KMS-11 (cell line): ENCODE data around the gene NTM.

Source experiments
- H2AFZ ChIP-seq: fragments of 200-600 bp; sonication (generic); 2 replicates; pipeline ENCODE4 v1.6.1; 2016; ENCODE audit warnings: antibody characterized with exemption, mixed run types, low read depth
- H3K27ac ChIP-seq: fragments of 200-600 bp; sonication (generic); 2 replicates; pipeline ENCODE4 v1.6.1; 2016; ENCODE audit warnings: mild to moderate bottlenecking, mixed run types
- H3K27me3 ChIP-seq: fragments of 200-600 bp; sonication (generic); 2 replicates; pipeline ENCODE4 v1.6.1; 2017; ENCODE audit warnings: mild to moderate bottlenecking, low read depth, mixed run types, moderate library complexity; ENCODE audit not compliant: insufficient read depth
- H3K36me3 ChIP-seq: fragments of 200-600 bp; sonication (generic); 2 replicates; pipeline ENCODE4 v1.6.1; 2017; ENCODE audit warnings: mild to moderate bottlenecking, mixed run types; ENCODE audit not compliant: insufficient read depth
- H3K4me1 ChIP-seq: fragments of 200-600 bp; sonication (generic); 2 replicates; pipeline ENCODE4 v1.6.1; 2016; ENCODE audit warnings: mild to moderate bottlenecking, low read depth, mixed run types; ENCODE audit not compliant: poor library complexity, severe bottlenecking
- H3K4me2 ChIP-seq: fragments of 200-600 bp; sonication (generic); 2 replicates; pipeline ENCODE4 v1.7.0; 2016; ENCODE audit warnings: mild to moderate bottlenecking, mixed run types
- H3K4me3 ChIP-seq: fragments of 200-600 bp; sonication (generic); IDR thresholded peaks from 2 replicates; pipeline ENCODE4 v1.6.1; 2017; ENCODE audit warnings: low read depth, low read length, mixed read lengths; ENCODE audit not compliant: insufficient read depth
- H3K79me2 ChIP-seq: fragments of 200-600 bp; sonication (generic); 2 replicates; pipeline ENCODE4 v1.6.1; 2016; ENCODE audit warnings: low read depth, mixed run types; ENCODE audit not compliant: insufficient read depth
- H3K9ac ChIP-seq: fragments of 200-600 bp; sonication (generic); 2 replicates; pipeline ENCODE4 v1.6.1; 2016; ENCODE audit warnings: mild to moderate bottlenecking, mixed run types
- H4K20me1 ChIP-seq: fragments of 200-600 bp; sonication (generic); 2 replicates; pipeline ENCODE4 v1.6.1; 2016; ENCODE audit warnings: mild to moderate bottlenecking, mixed run types; ENCODE audit not compliant: insufficient read depth
- TF ChIP-seq, protein P1 (sequence below): fragments of 200-600 bp; sonication (generic); conservative IDR thresholded peaks from 2 replicates; pipeline ENCODE4 v1.6.1; 2017; ENCODE audit warnings: low read depth, mild to moderate bottlenecking, antibody characterized with exemption, low read length, moderate library complexity, mixed read lengths

Gene NTM

DNA sequence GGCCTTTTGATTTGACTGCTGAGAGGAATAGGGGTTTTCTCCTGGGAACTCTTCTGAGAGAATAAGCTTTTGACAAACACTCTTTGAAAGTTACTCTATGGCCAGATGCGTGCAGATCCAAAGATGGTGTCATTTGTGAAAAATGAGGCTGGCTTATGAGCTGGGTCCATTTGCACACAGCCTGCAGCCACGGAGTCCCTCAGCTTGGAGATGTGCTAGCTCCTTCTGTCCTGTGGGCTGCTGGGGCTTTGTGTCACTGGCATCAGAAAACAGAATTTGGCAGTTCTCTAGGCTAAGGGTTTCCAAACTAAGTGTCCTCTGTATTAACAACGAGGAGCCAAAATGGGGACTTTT, 702.4 kb downstream of the NTM start:
- TF ChIP-seq, protein P1, sequence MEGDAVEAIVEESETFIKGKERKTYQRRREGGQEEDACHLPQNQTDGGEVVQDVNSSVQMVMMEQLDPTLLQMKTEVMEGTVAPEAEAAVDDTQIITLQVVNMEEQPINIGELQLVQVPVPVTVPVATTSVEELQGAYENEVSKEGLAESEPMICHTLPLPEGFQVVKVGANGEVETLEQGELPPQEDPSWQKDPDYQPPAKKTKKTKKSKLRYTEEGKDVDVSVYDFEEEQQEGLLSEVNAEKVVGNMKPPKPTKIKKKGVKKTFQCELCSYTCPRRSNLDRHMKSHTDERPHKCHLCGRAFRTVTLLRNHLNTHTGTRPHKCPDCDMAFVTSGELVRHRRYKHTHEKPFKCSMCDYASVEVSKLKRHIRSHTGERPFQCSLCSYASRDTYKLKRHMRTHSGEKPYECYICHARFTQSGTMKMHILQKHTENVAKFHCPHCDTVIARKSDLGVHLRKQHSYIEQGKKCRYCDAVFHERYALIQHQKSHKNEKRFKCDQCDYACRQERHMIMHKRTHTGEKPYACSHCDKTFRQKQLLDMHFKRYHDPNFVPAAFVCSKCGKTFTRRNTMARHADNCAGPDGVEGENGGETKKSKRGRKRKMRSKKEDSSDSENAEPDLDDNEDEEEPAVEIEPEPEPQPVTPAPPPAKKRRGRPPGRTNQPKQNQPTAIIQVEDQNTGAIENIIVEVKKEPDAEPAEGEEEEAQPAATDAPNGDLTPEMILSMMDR, result no peak
- Histone ChIP-seq H3K27ac (no peak overlapping the region), H4K20me1 (no peaks in the 10 kb centered on the region), H3K27me3 (no peaks in the 10 kb centered on the region), H3K4me1 (no peaks in the 10 kb centered on the region), H3K36me3 (no peaks in the 10 kb centered on the region), H3K79me2 (no peaks in the 10 kb centered on the region), H3K4me3 (no peak overlapping the region), H3K9ac (no peak overlapping the region), H2AFZ (no peak overlapping the region), H3K4me2 (no peak overlapping the region)

DNA sequence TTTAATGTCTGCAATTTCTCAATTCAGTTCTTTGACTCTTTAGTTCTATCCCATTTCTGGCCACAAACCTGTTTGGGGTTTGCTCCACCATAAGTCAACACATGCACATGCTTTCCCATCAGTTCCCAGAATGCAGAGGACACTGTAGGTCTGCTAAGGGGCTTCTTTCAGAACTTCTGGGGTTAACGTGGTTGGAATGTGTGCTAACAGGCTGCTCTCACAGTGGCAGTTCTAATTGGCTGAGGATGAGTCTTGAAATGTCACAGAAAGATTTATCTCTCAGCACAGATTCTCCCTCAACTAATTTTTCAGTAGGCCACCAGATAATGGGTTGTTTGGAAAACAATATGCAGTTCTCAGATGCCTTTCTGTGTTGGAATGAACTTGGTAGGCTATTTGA, 703.4 kb downstream of the NTM start:
- H3K9ac ChIP-seq, result no peak overlapping the region
- H3K27ac ChIP-seq, result no peak overlapping the region
- no peaks in the 10 kb centered on the region for H3K4me1 ChIP-seq
- no peaks in the 10 kb centered on the region for H4K20me1 ChIP-seq
- H3K4me3 ChIP-seq, result no peak overlapping the region
- TF ChIP-seq, protein P1, result no peak
- no peaks in the 10 kb centered on the region for H3K36me3 ChIP-seq
- H3K79me2 ChIP-seq, result no peaks in the 10 kb centered on the region
- no peak overlapping the region for H2AFZ ChIP-seq
- no peaks in the 10 kb centered on the region for H3K27me3 ChIP-seq
- H3K4me2 ChIP-seq, result no peak overlapping the region

DNA sequence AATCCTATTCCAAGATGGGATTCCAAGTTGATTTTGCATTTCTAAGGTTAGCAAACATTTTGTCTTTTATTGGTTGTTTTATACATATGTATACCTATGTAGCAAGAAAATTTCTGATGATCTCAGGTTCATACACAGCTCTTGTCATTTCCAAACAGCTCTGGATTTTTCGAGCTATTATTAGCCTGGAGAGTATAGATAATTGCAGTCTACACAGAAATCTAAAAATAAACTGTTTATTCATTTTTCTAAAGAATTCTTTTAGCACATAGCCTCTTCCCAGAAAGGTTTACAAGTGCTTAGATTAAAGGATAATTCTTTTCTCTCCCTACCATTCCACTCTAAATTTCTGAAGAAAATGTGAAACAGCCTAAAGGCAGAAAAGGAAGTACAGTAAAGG, 705.0 kb downstream of the NTM start:
- no peak overlapping the region for H3K4me3 ChIP-seq
- no peak overlapping the region for H3K27ac ChIP-seq
- no peak overlapping the region for H3K4me2 ChIP-seq
- H3K9ac ChIP-seq, result no peak overlapping the region
- TF ChIP-seq, protein P1, result no peak
- H4K20me1 ChIP-seq, result no peaks in the 10 kb centered on the region
- H3K4me1 ChIP-seq, result no peaks in the 10 kb centered on the region
- H3K27me3 ChIP-seq, result no peaks in the 10 kb centered on the region
- H2AFZ ChIP-seq, result no peak overlapping the region
- no peaks in the 10 kb centered on the region for H3K36me3 ChIP-seq
- H3K79me2 ChIP-seq, result no peaks in the 10 kb centered on the region

DNA sequence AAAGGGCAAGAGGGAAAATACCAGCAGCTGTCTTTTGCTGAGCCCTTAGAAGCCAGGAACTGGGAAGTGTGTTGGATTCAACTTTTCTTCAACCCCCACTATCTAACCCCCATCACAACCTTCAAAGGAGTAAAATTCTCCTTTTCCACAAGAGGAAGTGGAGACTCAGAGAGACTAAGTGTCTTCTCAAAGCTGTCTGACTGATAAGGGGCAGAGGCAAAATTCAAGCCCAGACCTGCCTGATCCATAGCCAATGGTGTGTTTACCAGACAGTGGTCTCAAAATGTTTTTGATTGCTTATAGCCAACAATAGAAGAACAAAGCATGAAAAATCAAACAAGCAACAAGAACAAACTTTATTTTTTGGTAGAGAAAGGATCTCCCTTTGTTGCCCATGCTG, 707.0 kb downstream of the NTM start:
- H2AFZ ChIP-seq, result no peak overlapping the region
- H3K9ac ChIP-seq, result no peak overlapping the region
- H3K27me3 ChIP-seq, result no peaks in the 10 kb centered on the region
- no peaks in the 10 kb centered on the region for H3K79me2 ChIP-seq
- H3K27ac ChIP-seq, result no peak overlapping the region
- TF ChIP-seq, protein P1, result no peak
- no peak overlapping the region for H3K4me2 ChIP-seq
- H3K4me1 ChIP-seq, result no peaks in the 10 kb centered on the region
- H3K4me3 ChIP-seq, result no peak overlapping the region
- H4K20me1 ChIP-seq, result no peaks in the 10 kb centered on the region
- H3K36me3 ChIP-seq, result no peaks in the 10 kb centered on the region
